ENCODE results near the gene IL3RA.
"Not testable (repeated sequence)": the region's sequence is repeated elsewhere in the genome, so short reads cannot be mapped to it uniquely, and the experiment has no call there.

IL3RA gene

DNA sequence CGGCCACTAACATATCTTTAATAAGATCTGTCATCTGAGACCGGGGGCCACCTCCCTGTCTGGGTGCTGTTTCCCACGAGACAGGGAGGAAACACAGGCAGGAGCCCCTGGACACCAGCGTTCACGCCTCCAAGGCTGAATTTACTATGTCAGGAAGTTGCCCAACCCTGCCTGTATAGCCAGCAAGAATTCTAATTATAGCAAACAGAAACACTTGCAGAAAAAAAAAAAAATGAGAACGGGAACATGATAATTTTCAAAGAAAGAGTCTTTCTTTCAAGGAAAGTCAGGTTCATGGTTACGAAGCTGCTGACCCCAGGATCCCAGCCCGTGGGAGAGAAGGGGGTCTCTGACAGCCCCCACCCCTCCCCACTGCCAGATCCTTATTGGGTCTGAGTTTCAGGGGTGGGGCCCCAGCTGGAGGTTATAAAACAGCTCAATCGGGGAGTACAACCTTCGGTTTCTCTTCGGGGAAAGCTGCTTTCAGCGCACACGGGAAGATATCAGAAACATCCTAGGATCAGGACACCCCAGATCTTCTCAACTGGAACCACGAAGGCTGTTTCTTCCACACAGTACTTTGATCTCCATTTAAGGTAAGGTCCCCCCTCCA lies at the start of gene IL3RA:
Gene IL3RA, plus strand, starts transcription at position 455 of the 613 bp plus-strand sequence. CDS start 4,981 bp downstream, outside the sequence.
- no peak for DNase-seq

GRCh38 chrX:1289535-1289934 lies 47.0 kb upstream of the IL3RA start:
- no peak for DNase-seq

DNA sequence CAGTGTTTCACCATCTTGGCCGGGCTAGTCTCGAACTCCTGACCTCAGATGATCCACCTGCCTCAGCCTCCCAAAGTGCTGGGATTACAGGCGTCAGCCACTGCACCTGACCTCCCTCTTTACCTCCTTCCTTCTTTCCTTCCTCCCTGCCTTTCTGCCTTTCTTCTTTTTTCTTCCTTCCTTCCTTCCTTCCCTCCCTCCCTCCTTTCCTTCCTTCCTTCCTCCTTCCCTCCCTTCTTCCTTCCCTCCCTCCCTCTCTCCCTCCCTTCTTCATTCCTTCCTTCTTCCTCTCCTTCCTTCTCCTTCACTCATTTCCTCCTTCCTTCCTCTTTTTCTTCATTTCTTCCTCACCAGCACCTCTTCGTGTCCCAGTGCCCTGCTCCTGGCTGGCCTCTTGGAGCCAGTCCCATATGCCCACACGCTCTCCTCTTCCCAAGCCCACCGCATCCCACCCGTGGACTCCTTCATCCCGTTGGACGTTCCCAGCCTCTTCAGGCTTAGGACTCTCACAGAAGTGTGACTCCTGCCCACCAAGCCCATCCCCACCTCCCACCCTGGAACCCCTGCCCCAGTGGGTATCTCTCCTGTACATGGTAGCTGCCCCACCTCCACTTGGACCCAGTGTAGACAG lies 45.4 kb upstream of the IL3RA start:
- no peak for DNase-seq

DNA sequence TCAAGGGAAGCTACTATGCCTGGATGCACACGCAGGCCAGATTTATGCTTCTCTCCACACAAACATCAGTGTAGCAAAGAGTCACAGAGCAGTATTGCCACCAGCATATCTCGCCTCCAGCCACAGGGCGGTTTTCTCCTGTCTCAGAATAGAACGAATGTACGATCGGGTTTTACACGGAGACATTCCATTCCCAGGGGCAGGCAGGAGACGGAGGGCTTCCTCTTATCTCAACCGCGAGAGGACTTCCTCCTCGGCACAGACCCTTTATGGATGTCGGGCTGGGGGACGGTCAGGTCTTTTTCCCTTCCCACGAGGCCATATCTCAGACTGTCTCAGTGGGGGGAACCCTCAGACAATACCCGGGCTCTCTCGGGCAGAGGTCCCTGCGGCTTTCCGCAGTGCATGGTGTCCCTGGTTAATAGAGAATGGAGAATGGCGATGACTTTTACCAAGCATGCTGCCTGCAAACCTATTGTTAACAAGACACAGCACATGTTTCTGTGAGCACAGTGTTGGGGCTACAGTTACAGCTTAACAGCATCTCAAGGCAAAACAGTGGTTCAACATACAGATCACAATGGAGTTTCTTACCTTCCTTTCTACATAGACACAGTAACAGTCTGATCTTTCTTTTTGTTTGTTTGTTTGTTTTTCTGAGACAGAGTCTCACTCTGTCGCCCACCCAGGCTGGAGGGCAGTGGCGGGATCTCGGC lies 43.9 kb upstream of the IL3RA start:
- DNase-seq: no peak

GRCh38 chrX:1294301-1295067 lies 42.1 kb upstream of the IL3RA start:
- no peak for DNase-seq

- DNase-seq: no peak
Measured at GRCh38 chrX:1295550-1295949, 41.0 kb upstream of the IL3RA start.

DNA sequence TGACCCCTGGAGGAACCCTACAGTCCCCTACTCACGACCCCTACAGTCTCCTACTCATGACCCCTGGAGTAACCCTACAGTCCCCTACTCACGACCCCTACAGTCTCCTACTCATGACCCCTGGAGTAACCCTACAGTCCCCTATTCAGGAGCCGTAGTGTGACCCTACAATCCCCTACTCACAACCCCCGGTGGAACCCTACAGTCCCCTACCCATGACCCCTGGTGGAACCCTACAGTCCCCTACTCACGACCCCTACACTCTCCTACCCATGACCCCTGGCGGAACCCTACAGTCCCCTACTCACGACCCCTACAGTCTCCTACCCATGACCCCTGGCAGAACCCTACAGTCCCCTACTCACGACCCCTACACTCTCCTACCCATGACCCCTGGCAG lies 39.0 kb upstream of the IL3RA start:
- not testable (repeated sequence) for DNase-seq

GRCh38 chrX:1300449-1300848 lies 36.1 kb upstream of the IL3RA start:
- no peak for DNase-seq

DNA sequence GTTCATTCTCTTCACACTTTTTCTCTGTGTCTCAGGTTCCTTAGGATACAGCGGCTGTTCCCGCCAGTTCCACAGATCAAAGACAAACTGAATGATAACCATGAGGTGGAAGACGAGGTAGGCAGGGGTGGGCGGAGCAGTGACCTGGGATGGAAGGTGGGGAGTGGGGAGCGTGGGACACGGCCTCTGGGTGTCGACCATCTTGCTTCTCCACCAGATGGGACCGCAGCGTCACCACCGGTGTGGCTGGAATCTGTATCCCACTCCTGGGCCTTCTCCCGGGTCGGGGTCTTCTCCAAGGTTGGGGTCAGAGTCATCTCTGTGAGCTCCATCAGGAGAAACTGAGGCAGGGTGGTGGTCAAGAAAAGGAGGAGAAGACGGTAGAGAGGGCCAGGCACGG lies 31.2 kb upstream of the IL3RA start:
- DNase-seq: no peak

GRCh38 chrX:1306909-1307625 lies 29.5 kb upstream of the IL3RA start:
- no peak for DNase-seq

- DNase-seq: no peak
Measured at GRCh38 chrX:1307626-1308340, 28.8 kb upstream of the IL3RA start.

GRCh38 chrX:1308476-1308875 lies 28.1 kb upstream of the IL3RA start:
- no peak for DNase-seq

DNA sequence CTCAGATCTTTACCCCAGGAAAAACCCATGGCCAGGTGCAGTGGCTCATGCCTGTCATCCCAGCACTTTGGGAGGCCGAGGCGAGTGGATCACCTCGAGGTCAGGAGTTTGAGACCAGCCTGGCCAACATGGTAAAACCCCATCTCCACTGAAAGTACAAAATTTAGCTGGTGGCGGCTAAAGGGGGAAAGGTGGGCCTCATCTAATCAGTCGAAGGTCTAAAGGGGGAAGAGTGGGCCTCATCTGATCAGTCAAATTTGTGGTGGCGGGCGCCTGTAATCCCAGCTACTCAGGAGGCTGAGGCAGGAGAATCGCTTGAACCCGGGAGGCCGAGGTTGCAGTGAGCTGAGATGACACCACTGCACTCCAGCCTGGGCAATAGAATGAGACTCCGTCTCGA lies 27.7 kb upstream of the IL3RA start:
- not testable (repeated sequence) for DNase-seq

DNA sequence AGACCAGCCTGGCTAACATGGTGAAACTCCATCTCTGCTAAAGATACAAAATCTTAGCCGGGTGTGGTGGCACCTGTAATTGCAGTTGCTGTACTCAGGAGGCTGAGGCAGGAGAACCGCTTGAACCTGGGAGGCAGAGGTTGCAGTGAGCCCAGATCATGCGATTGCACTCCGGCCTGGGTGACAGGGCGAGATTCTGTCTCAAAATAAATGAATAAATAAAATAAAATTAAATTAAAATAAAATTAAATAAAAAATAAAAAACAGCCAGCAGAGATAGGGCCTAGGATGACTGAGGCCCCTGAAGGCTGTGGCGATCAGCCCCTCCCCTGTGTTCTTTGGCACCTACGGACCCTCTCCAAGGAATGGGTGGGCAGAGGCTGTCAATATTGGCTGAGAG lies 22.8 kb upstream of the IL3RA start:
- no peak for DNase-seq

- DNase-seq: no peak
Measured at GRCh38 chrX:1316527-1316926, 20.1 kb upstream of the IL3RA start.

- no peak for DNase-seq
Measured at GRCh38 chrX:1321674-1322073, 14.9 kb upstream of the IL3RA start.

- DNase-seq: no peak
Measured at GRCh38 chrX:1322393-1322792, 14.2 kb upstream of the IL3RA start.

GRCh38 chrX:1323315-1323714 lies 13.3 kb upstream of the IL3RA start:
- DNase-seq: no peak

GRCh38 chrX:1325515-1326116 lies 11.0 kb upstream of the IL3RA start:
- no peak for DNase-seq

DNA sequence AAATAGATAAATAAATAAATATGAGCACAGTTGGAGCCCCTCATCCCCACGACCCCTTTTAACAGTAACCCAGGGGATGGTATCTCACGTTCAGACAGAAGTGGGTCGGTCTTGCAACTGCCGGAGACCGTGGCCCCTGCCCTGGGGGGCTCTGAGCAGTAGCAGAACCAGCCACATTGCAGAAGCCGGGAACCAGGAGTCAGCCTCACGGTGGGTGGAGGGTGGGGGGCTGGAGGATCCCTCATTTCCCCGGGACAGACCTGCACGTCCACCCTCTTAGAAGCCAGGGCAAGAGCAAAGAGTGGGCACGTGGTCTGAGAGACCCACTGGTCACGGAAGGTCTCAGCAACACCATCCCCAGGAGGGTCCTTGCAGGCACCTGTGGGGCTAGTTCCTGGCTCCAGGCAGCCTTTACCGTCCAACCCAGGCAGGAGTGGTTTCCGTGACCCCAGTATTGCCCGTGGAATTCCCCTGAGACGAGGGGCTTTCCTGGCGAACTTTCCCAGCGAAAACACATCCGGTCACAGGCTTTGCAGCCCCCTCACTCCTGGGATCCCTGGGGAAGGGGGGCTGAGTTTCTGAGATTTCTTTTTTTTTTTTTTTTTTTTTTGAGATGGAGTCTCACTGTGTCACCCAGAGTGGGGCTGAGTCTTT lies 8.8 kb upstream of the IL3RA start:
- DNase-seq: no peak

- DNase-seq: no peak
Measured at GRCh38 chrX:1330605-1331004, 6.0 kb upstream of the IL3RA start.
